ENCODE measurements around the gene GATAD2A. TPM values are rescaled to one million over a fixed set of nuclear protein-coding genes. Genes with fewer than 3 reads are reported as not detected.

GATAD2A gene
- total and polyA plus RNA-seq, 7 experiments from 2014 or later, result 11.3 to 123 (median 102) TPM

GRCh38 chr19:19554074-19555023 lies 148.9 kb downstream of the GATAD2A start:
- Histone ChIP-seq H3K4me3 (ENCODE audit: low read length) (no peak overlapping the region), H3K4me1 (ENCODE audit: control insufficient read depth in 2 of 2, insufficient read depth in 2 of 2, low read length in 2 of 2) (peaks cover 0 to 6% of the 10 kb centered on the region in 2 donors), H3K9me3 (ENCODE audit: control insufficient read depth in 2 of 3, low read length in 3 of 3) (no peaks in the 10 kb centered on the region), H3K36me3 (ENCODE audit: control insufficient read depth in 2 of 3, insufficient read depth in 3 of 3, low read length in 3 of 3) (no peaks in the 10 kb centered on the region), H3K27ac (ENCODE audit: low read depth, low read length) (no peak overlapping the region), H3K27me3 (ENCODE audit: control insufficient read depth in 2 of 2, insufficient read depth in 2 of 2, low read length in 2 of 2) (no peaks in the 10 kb centered on the region)
- no peaks in the 10 kb centered on the region for H3K27me3 Mint-ChIP-seq
- H3K4me1 Mint-ChIP-seq, result peaks cover 7 to 16% (median 13%) of the 10 kb centered on the region in 7 donors
- CTCF ChIA-PET, result interaction anchor here (0.6 to 4.0 kb wide), 9 partner anchors 14 to 65 kb away, joined by 3 to 24 read pairs (median 4); partner anchors contain the start of gene PBX4
- intact Hi-C loops (cut with micrococcal nuclease), result loop anchor here (2.0 to 5.0 kb wide), 3 partner anchors 22 to 88 kb away; partner anchors contain the start of gene GMIP (in 1 of the 2)
- H3K27ac Mint-ChIP-seq, result peak overlapping the region in 2 of 9 donors; percentile 46 to 77
- peak; percentile 67 for ATAC-seq
- peak in 4 of 9 donors; percentile 37 to 73 (median 52) for DNase-seq
- POLR2A ChIA-PET, result interaction anchor here (0.7 to 4.7 kb wide), 10 partner anchors 23 to 311 kb away, joined by 3 to 22 read pairs (median 6); partner anchors contain the start of genes GMIP, LPAR2, ZNF101 and ZNF253
- H3K36me3 Mint-ChIP-seq, result peaks cover 0 to 10% (median 0%) of the 10 kb centered on the region in 5 donors
- H3K9me3 Mint-ChIP-seq, result no peaks in the 10 kb centered on the region
- no peak overlapping the region for H3K4me3 Mint-ChIP-seq

GRCh38 chr19:19558055-19558454 lies 152.6 kb downstream of the GATAD2A start:
- Histone ChIP-seq H3K27me3 (ENCODE audit: control insufficient read depth in 2 of 2, insufficient read depth in 2 of 2, low read length in 2 of 2) (no peaks in the 10 kb centered on the region), H3K27ac (ENCODE audit: low read depth, low read length) (no peak overlapping the region), H3K36me3 (ENCODE audit: control insufficient read depth in 2 of 3, insufficient read depth in 3 of 3, low read length in 3 of 3) (peaks cover 0 to 4% (median 0%) of the 10 kb centered on the region in 3 experiments), H3K4me3 (ENCODE audit: low read length) (no peak overlapping the region), H3K9me3 (ENCODE audit: control insufficient read depth in 2 of 3, low read length in 3 of 3) (no peaks in the 10 kb centered on the region), H3K4me1 (ENCODE audit: control insufficient read depth in 2 of 2, insufficient read depth in 2 of 2, low read length in 2 of 2) (peaks cover 0 to 18% of the 10 kb centered on the region in 2 donors)
- no peaks in the 10 kb centered on the region for H3K27me3 Mint-ChIP-seq
- peaks cover 23 to 40% (median 28%) of the 10 kb centered on the region in 7 donors for H3K4me1 Mint-ChIP-seq
- ChIA-PET POLR2A (interaction anchor here (0.7 to 4.7 kb wide), 4 partner anchors 17 to 106 kb away, joined by 3 to 22 read pairs (median 4); partner anchors contain the start of gene ATP13A1), CTCF (interaction anchor here (1.2 kb wide), 1 partner anchor 26 kb away, joined by 4 read pairs; no protein-coding TSS in a partner anchor)
- no peaks in the 10 kb centered on the region for H3K9me3 Mint-ChIP-seq
- H3K36me3 Mint-ChIP-seq, result peaks cover 0 to 27% (median 4%) of the 10 kb centered on the region in 5 donors
- no peak for DNase-seq
- intact Hi-C loops (cut with micrococcal nuclease), result no loop called here
- no peak overlapping the region for H3K4me3 Mint-ChIP-seq
- no peak for ATAC-seq
- peak overlapping the region in 6 of 9 donors; percentile 30 to 89 (median 64) for H3K27ac Mint-ChIP-seq

Small RNA genes within 50 kb of the gene (microRNA-seq; reads per million reads assigned to microRNA genes)
- gene MIR640 (ENCODE audit: borderline microRNAs expressed), result not detected

Other genes with a start within 250 kb of the GATAD2A start
- 1 to 10 TPM; 3.0 to 6.4 (median 4.9) TPM for gene MEF2B, start 235.4 kb upstream of the GATAD2A start, total RNA-seq
- gene MEF2B, start 235.4 kb upstream of the GATAD2A start, polyA plus RNA-seq, result under 1 TPM in 1 of 2 donors, not detected in 1; 0.27 TPM
- gene BORCS8, start 213.5 kb upstream of the GATAD2A start, total RNA-seq, result 10 to 100 TPM; 22.6 to 48.2 (median 42.7) TPM
- 10 to 100 TPM; 21.9 to 23.0 TPM for gene BORCS8, start 213.5 kb upstream of the GATAD2A start, polyA plus RNA-seq
- 100 to 1,000 TPM in 1 of 5 experiments, 10 to 100 TPM in 4; 60.8 to 114 (median 74.9) TPM for gene RFXANK, start 213.4 kb upstream of the GATAD2A start, total RNA-seq
- gene RFXANK, start 213.4 kb upstream of the GATAD2A start, polyA plus RNA-seq, result 10 to 100 TPM; 81.6 to 90.1 TPM
- gene NR2C2AP, start 202.3 kb upstream of the GATAD2A start, total RNA-seq, result 10 to 100 TPM; 13.8 to 33.4 (median 28.7) TPM
- gene NR2C2AP, start 202.3 kb upstream of the GATAD2A start, polyA plus RNA-seq, result 10 to 100 TPM; 25.7 to 37.7 TPM
- under 1 TPM in 2 of 5 experiments, not detected in 3; 0.05 to 0.08 TPM for gene NCAN, start 193.7 kb upstream of the GATAD2A start, total RNA-seq
- not detected for gene NCAN, start 193.7 kb upstream of the GATAD2A start, polyA plus RNA-seq
- gene TM6SF2, start 132.4 kb upstream of the GATAD2A start, total RNA-seq, result under 1 TPM in 1 of 5 experiments, not detected in 4; 0.81 TPM
- not detected for gene TM6SF2, start 132.4 kb upstream of the GATAD2A start, polyA plus RNA-seq
- gene SUGP1, start 85.2 kb upstream of the GATAD2A start, total RNA-seq, result 10 to 100 TPM; 59.7 to 96.6 (median 77.5) TPM
- 10 to 100 TPM; 36.0 to 40.8 TPM for gene SUGP1, start 85.2 kb upstream of the GATAD2A start, polyA plus RNA-seq
- 100 to 1,000 TPM in 4 of 5 experiments, 10 to 100 TPM in 1; 93.7 to 170 (median 136) TPM for gene MAU2, start 84.8 kb upstream of the GATAD2A start, total RNA-seq
- gene MAU2, start 84.8 kb upstream of the GATAD2A start, polyA plus RNA-seq, result 10 to 100 TPM; 16.5 to 29.3 TPM
- 10 to 100 TPM in 1 of 5 experiments, 1 to 10 TPM in 4; 3.3 to 11.3 (median 5.2) TPM for gene TSSK6, start 109.9 kb downstream of the GATAD2A start, total RNA-seq
- 1 to 10 TPM; 1.4 to 4.2 TPM for gene TSSK6, start 109.9 kb downstream of the GATAD2A start, polyA plus RNA-seq
- gene NDUFA13, start 110.5 kb downstream of the GATAD2A start, total RNA-seq, result 100 to 1,000 TPM; 172 to 362 (median 176) TPM
- gene NDUFA13, start 110.5 kb downstream of the GATAD2A start, polyA plus RNA-seq, result 100 to 1,000 TPM; 363 to 380 TPM
- 10 to 100 TPM in 3 of 5 experiments, 1 to 10 TPM in 2; 3.3 to 18.2 (median 12.7) TPM for gene YJEFN3, start 123.2 kb downstream of the GATAD2A start, total RNA-seq
- gene YJEFN3, start 123.2 kb downstream of the GATAD2A start, polyA plus RNA-seq, result under 1 TPM in 1 of 2 donors, not detected in 1; 0.68 TPM
- gene CILP2, start 132.6 kb downstream of the GATAD2A start, total RNA-seq, result under 1 TPM in 4 of 5 experiments, not detected in 1; 0.32 to 0.53 (median 0.49) TPM
- gene CILP2, start 132.6 kb downstream of the GATAD2A start, polyA plus RNA-seq, result under 1 TPM; 0.27 to 0.69 TPM
- 10 to 100 TPM; 22.6 to 42.7 (median 42.0) TPM for gene PBX4, start 213.0 kb downstream of the GATAD2A start, total RNA-seq
- gene PBX4, start 213.0 kb downstream of the GATAD2A start, polyA plus RNA-seq, result 1 to 10 TPM; 3.8 to 9.2 TPM
- gene LPAR2, start 222.5 kb downstream of the GATAD2A start, total RNA-seq, result 10 to 100 TPM; 64.4 to 91.7 (median 75.0) TPM
- gene LPAR2, start 222.5 kb downstream of the GATAD2A start, polyA plus RNA-seq, result 10 to 100 TPM; 16.5 to 43.2 TPM
- 100 to 1,000 TPM in 3 of 5 experiments, 10 to 100 TPM in 2; 97.2 to 141 (median 109) TPM for gene GMIP, start 238.0 kb downstream of the GATAD2A start, total RNA-seq
- gene GMIP, start 238.0 kb downstream of the GATAD2A start, polyA plus RNA-seq, result 10 to 100 TPM; 32.9 to 68.6 TPM